CD4-positive, alpha-beta T cell treated with Interleukin-10 for 1 hour (primary cell): Measurements from ENCODE around the gene VLDLR.

Source experiments
- DNase-seq: peaks from one replicate; pipeline ENCODE4 v3.0.0-alpha.2; 2020

Gene VLDLR

GRCh38 chr9:2622461-2623287 is 1.1 kb downstream of the VLDLR start:
- no peak for DNase-seq

GRCh38 chr9:2623288-2624050 is 1.9 kb downstream of the VLDLR start:
- DNase-seq = no peak

- DNase-seq = no peak
Observed at GRCh38 chr9:2624051-2624682, 2.6 kb downstream of the VLDLR start.

GRCh38 chr9:2625427-2625826 is 3.8 kb downstream of the VLDLR start:
- DNase-seq = no peak

GRCh38 chr9:2628919-2629318 is 7.3 kb downstream of the VLDLR start:
- no peak for DNase-seq

GRCh38 chr9:2630158-2630557 is 8.6 kb downstream of the VLDLR start:
- DNase-seq = no peak

- no peak for DNase-seq
Observed at GRCh38 chr9:2631263-2631662, 9.7 kb downstream of the VLDLR start.

- DNase-seq = no peak
Observed at GRCh38 chr9:2634153-2634552, 12.6 kb downstream of the VLDLR start.

GRCh38 chr9:2634818-2635217 is 13.2 kb downstream of the VLDLR start:
- no peak for DNase-seq

- DNase-seq = no peak
Observed at GRCh38 chr9:2635922-2636321, 14.3 kb downstream of the VLDLR start.

GRCh38 chr9:2637390-2637789 is 15.8 kb downstream of the VLDLR start:
- no peak for DNase-seq

GRCh38 chr9:2638871-2639673 is 17.5 kb downstream of the VLDLR start:
- DNase-seq = no peak

- no peak for DNase-seq
Observed at GRCh38 chr9:2639786-2640185, 18.2 kb downstream of the VLDLR start.

- DNase-seq = no peak
Observed at GRCh38 chr9:2640570-2640969, 19.0 kb downstream of the VLDLR start.

- no peak for DNase-seq
Observed at GRCh38 chr9:2641033-2641432, 19.4 kb downstream of the VLDLR start.

- DNase-seq = no peak
Observed at GRCh38 chr9:2642068-2642467, 20.5 kb downstream of the VLDLR start.

- no peak for DNase-seq
Observed at GRCh38 chr9:2645569-2645968, 24.0 kb downstream of the VLDLR start.

- peak; percentile 45 for DNase-seq
Observed at GRCh38 chr9:2655411-2655901, 33.9 kb downstream of the VLDLR start.

- DNase-seq = peak; percentile 27
Observed at GRCh38 chr9:2657427-2657826, 35.8 kb downstream of the VLDLR start.

- DNase-seq = no peak
Observed at GRCh38 chr9:2662496-2662895, 40.9 kb downstream of the VLDLR start.

GRCh38 chr9:2663461-2664173 is 42.0 kb downstream of the VLDLR start:
- no peak for DNase-seq
